Uterus (tissue), 2 donors: ENCODE data around the gene SBNO1.

ENCODE experiments used
- CTCF ChIP-seq, 4 experiments: fragments of 200-600 bp in 2 of 4; fragments of 450-650 bp in 2 of 4; sonication (generic) in 2 of 4; IDR thresholded peaks; one replicate each; pipeline ENCODE4 v1.5.1; 2016 to 2019; ENCODE audit warnings: antibody characterized with exemption in 4 of 4, mild to moderate bottlenecking in 2 of 4, moderate library complexity in 1 of 4
- POLR2A ChIP-seq, 2 donors: fragments of 450-650 bp; IDR thresholded peaks; one replicate each; pipeline ENCODE4 v1.6.1; 2016; ENCODE audit warnings: antibody characterized with exemption in 2 of 2, mild to moderate bottlenecking in 1 of 2, moderate library complexity in 1 of 2

- no peak for TF ChIP-seq CTCF (IDR thresholded peaks at IDR 0.05)
- no peak for TF ChIP-seq POLR2A (IDR thresholded peaks at IDR 0.05)
These were observed 86.5 kb downstream of the SBNO1 start for GRCh38 chr12:123278101-123278627.
